HTERT RPE-1 (cell line): ENCODE measurements around the gene CCDC88B.

ENCODE experiments used
- in situ Hi-C: fragments of 300-500 bp; cut with MboI; formaldehyde crosslinking; loops from 4 replicates; pipeline ENCODE4 v1.14.3; 2020; ENCODE audit warnings: low sequenced_read_pairs

The CCDC88B gene

GRCh38 chr11:64379817-64380709 is 40.1 kb downstream of the CCDC88B start:
- in situ Hi-C loops, result no loop called here

GRCh38 chr11:64381350-64381749 is 41.3 kb downstream of the CCDC88B start:
- in situ Hi-C loops, result no loop called here

GRCh38 chr11:64382047-64382446 is 42.0 kb downstream of the CCDC88B start:
- in situ Hi-C loops, result no loop called here

GRCh38 chr11:64382586-64382985 is 42.6 kb downstream of the CCDC88B start:
- in situ Hi-C loops, result no loop called here

- in situ Hi-C loops, result no loop called here
Measured at GRCh38 chr11:64383580-64383979, 43.6 kb downstream of the CCDC88B start.

- in situ Hi-C loops, result no loop called here
Measured at GRCh38 chr11:64384028-64384737, 44.2 kb downstream of the CCDC88B start.

GRCh38 chr11:64384981-64385944 is 45.3 kb downstream of the CCDC88B start:
- in situ Hi-C loops, result no loop called here

DNA sequence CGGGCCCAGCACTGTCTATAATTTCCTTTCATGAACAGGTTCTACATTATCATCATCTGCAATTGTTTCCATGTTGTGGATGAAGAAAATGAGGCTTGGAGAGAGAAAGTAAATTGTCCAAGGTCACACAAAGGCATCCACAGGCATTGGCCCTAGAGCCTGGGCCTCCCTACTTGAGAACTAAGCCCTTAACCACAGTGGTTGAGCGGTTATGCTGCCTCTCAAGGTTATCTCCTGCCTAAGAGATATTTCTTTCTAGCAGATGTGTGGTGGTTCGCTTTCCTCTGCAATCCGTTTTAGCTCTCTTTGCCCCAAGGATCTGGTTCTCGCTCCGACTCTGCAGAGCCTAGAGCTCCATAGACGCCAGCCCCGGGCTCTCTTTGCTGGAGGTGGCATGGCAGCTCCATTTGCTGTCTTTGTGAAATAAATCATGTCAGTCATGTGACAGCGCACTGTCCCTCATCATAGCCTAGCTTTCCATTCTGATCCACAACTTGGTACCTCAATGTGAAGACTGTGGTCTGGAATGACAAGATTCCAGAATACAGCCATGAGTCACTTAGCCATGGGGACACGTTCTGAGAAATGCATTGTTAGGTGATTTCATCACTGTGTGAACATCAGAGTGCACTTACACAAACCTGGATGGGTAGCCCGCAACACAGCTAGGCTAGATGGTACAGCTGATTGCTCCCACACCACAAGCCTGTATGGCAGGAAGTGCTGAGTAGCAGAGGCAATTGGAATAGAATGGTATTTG is 46.1 kb downstream of the CCDC88B start:
- in situ Hi-C loops, result no loop called here

DNA sequence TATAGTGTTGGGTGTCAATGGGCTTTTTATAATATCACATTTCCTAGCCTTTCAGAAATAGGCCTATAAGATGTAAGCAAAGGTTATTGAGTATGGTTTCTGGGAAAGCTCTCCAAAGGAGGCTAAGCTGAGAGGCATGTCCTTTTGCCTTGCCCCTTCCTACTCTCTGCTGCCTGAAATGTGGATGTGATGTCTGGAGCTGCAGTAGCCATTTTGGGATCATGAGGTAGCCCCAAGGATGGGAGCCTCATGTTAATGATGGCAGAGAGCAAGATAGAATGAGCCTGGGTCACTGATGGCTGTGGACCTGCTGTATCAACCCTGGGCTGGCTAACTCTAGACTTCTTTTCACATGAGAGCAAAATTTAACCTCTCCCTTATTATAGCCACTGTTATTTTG is 47.9 kb downstream of the CCDC88B start:
- in situ Hi-C loops, result no loop called here

DNA sequence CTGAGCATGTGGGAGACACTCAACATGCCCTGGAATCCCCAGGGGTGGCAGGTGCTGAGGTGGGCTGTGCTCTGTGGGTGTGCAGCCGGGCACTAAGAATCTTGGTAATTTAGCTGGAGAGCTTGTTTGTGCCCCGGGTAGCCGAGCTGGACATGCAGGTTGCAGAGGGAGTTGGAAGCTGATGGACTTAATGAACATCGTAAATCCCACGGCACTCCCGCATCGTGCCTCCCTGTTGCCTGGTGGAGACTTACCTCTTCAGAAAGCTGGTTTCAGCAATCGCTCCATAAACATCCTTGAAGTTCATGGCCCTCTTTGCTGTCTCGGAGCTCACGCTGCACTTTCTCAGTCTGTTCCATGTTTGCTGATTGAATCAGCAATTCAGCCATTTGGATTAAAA is 48.9 kb downstream of the CCDC88B start:
- in situ Hi-C loops, result no loop called here

DNA sequence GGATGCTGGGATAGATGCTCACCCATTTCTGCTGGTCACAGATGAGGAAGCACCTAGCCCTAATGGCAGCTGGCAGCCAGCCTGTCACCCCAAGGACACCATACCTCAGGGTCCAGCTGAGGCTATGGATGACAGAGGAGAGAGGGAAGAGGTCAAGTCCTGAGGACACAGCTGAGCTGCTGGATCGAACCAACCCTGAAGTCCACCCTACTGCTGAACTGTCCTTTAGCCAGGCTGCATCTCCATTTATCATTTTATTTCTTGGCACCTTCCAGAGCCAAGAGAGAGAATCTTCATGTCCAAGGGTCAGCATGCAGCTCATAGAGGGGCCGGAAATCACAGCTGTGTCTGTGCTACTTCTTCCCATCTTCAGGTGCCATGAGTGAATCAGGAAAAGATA is 49.8 kb downstream of the CCDC88B start:
- in situ Hi-C loops, result no loop called here

DNA sequence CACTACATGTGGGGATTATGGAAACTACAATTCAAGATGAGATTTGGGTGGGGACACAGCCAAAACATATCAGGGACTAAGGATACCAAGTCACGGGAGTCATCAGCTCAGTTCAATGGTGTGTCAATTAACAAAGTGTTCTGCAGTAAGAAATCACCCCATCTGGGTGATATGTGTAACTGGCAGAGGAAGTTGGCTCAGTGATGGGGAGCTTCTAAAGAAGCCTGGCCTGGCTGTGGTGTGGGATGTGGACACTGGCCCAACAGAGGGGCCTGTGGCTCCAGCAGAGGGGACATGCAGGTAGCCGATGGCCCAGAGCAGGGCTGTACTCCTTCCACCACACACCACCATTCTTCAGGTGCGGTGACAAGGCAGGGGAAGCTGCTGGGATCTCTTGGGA is 50.6 kb downstream of the CCDC88B start:
- in situ Hi-C loops, result no loop called here

DNA sequence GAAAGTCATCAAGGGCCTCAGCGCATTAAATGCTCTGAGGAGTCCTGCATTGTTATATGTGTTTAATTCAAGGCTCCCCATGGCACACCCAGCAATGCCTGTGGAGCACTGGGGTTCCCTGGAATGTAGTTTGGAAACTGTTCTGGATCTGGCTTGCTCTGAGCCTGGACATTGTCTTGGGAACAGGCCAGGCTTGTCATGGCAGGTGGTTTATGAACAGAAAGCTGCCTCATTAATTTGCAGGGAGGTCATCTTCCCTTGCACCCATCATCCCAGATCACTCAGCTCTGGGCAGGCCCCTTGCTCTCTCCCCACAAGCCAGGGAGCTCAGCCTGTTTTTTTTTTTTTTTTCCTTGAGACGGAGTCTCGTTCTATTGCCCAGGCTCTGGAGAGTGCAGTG is 51.8 kb downstream of the CCDC88B start:
- in situ Hi-C loops, result no loop called here

GRCh38 chr11:64395545-64396078 is 55.6 kb downstream of the CCDC88B start:
- in situ Hi-C loops, result no loop called here

DNA sequence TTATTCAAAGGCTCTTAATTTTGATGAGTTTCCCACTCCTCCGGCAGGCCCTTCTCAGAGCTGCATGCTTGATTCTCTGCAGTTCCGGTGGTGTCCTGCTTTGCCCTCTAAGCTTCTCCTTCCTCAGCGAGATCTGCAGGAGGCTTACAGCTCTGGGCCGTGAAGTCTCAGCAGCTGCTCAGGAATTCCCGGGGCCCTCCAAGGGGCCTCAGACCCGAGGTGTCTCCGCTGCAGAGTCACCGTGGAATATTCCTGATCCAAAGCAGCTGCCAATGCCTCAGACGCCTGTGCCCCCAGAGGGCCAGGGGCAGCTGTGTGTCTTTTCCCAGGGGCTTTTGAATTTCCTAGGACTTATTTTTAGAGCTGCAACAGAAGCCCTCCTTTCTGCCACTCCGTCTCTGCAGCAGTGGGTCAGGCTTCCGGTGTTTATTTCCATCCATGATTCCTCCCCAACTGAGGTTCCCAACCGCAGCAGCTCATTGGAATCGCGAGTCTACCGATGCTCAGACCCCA is 56.1 kb downstream of the CCDC88B start:
- in situ Hi-C loops, result no loop called here

DNA sequence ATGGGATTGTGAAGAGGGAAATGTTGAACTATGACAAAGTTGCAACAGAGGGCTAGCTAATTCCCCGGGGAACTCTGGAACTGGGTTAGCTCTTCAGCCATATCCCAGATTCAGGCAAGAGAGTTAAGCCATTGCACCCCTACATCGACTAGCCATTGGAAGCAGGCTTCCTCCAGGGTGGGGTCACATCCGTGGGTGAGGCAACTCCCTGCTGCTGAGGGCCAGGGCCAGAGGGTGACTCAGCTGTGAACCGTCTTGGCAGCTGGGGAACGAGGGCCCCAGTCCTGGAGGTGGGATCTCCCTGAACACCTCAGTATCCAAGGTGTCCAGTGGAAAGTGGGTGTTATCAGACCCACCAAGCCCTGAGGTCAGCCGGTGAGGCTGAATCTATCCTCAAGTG is 60.1 kb downstream of the CCDC88B start:
- in situ Hi-C loops, result no loop called here

DNA sequence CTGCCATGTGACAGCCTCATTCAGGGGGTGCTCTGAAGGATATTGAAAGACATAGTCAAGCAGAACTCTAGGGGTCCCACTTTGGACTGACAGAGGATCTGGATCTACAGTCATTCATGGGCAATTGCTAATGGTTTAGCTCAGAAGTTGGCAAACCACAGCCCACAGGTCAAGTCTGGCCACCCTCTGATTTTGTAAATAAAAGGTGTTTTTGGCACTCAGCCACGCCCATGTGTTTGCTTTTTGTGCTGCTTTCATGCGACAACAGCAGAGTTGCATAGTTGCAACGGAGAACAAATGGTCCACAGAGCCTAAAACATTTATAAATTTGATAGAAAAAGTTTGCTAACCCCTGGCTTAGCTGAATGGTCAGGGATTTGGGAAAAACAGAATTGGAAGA is 60.7 kb downstream of the CCDC88B start:
- in situ Hi-C loops, result no loop called here

DNA sequence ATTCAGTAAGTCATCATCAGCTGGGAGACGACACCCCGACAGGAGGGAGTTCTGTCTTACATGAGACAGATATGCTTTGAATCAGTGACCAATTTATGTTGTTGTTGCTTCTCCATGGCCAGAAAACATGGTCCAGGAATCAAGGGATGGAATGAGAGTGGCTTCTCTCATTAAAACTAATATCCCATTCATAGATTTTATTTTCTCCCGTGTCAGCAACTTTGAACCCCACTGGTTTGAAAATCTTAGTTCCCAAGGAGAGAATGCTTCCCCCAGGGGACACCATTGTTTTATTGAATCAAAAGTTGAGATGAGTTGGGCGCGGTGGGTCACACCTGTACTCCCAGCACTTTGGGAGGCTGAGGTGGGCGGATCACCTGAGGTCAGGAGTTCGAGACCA is 61.8 kb downstream of the CCDC88B start:
- in situ Hi-C loops, result no loop called here

DNA sequence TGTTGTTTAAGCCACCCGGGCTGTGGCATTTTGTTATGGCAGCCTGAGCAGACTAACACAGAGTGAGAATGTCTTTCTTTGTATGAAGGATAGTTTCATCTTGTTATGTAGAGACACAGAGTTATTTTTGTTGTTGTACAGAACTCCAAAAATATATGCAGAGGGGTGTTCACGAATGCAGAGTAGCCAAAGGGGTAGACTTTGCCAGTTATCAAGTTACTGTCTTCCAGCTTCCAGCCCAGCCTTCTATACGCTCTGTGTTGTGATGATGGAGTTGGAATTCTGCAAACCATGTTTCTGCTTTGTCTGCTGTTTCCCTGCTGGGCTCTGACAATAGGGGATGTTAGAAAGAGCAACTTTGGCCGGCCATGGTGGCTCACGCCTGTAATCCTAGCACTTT is 63.1 kb downstream of the CCDC88B start:
- in situ Hi-C loops, result no loop called here
